ENCODE results near the gene TAS1R1. TPM values are rescaled to one million over a fixed set of nuclear protein-coding genes. Genes with fewer than 3 reads are reported as not detected.

TAS1R1 gene
- total RNA-seq, 2 donors from 2014 or later, result 0.31 to 0.51 TPM

- H3K4me1 Mint-ChIP-seq, result no peaks in the 10 kb centered on the region
- H3K9ac ChIP-seq (ENCODE audit: extremely low read depth, low read length, poor library complexity, severe bottlenecking), result no peak overlapping the region
- H3K9me3 ChIP-seq (ENCODE audit: control insufficient read depth, low read length), result no peaks in the 10 kb centered on the region
- H3K27me3 ChIP-seq (ENCODE audit: control insufficient read depth, insufficient read depth, low read length, poor library complexity, severe bottlenecking), result no peaks in the 10 kb centered on the region
- no peak overlapping the region for H3K4me3 Mint-ChIP-seq
- TF ChIP-seq CTCF (conservative IDR thresholded peaks at IDR 0.05), result no peak
- H3K27ac ChIP-seq (ENCODE audit: low read depth, low read length), result no peak overlapping the region
- H3K27ac Mint-ChIP-seq, result no peak overlapping the region
- 74 to 90% methylated on average over 4 to 16 of the region's 16 CpGs for WGBS, 2 experiments (ENCODE audit: insufficient coverage in 1 of 2, insufficient read length in 1 of 2)
- no peaks in the 10 kb centered on the region for H3K4me1 ChIP-seq (ENCODE audit: control insufficient read depth, insufficient read depth, low read length)
- no peak overlapping the region for H3K4me3 ChIP-seq (ENCODE audit: low read length)
- H3K9me3 Mint-ChIP-seq, result no peaks in the 10 kb centered on the region
- DNase-seq, result no peak
- no peaks in the 10 kb centered on the region for H3K36me3 ChIP-seq (ENCODE audit: control insufficient read depth, insufficient read depth, low read length)
- no peaks in the 10 kb centered on the region for H3K36me3 Mint-ChIP-seq (ENCODE audit: low read depth)
- no peaks in the 10 kb centered on the region for H3K27me3 Mint-ChIP-seq (ENCODE audit: insufficient read depth)
These were observed 43.4 kb upstream of the TAS1R1 start for GRCh38 chr1:6511561-6512244.

- no peaks in the 10 kb centered on the region for H3K9me3 ChIP-seq (ENCODE audit: control insufficient read depth, low read length)
- Mint-ChIP-seq H3K27ac (no peak overlapping the region), H3K36me3 (ENCODE audit: low read depth) (no peaks in the 10 kb centered on the region), H3K9me3 (no peaks in the 10 kb centered on the region), H3K4me1 (no peaks in the 10 kb centered on the region), H3K4me3 (no peak overlapping the region), H3K27me3 (ENCODE audit: insufficient read depth) (no peaks in the 10 kb centered on the region)
- no peak for TF ChIP-seq CTCF (conservative IDR thresholded peaks at IDR 0.05)
- DNase-seq, result no peak
- H3K4me3 ChIP-seq (ENCODE audit: low read length), result no peak overlapping the region
- no peak overlapping the region for H3K9ac ChIP-seq (ENCODE audit: extremely low read depth, low read length, poor library complexity, severe bottlenecking)
- WGBS, 2 experiments (ENCODE audit: insufficient coverage in 1 of 2, insufficient read length in 1 of 2), result 90 to 91% methylated on average over 8 to 19 of the region's 19 CpGs
- H3K4me1 ChIP-seq (ENCODE audit: control insufficient read depth, insufficient read depth, low read length), result no peaks in the 10 kb centered on the region
- no peaks in the 10 kb centered on the region for H3K36me3 ChIP-seq (ENCODE audit: control insufficient read depth, insufficient read depth, low read length)
- no peaks in the 10 kb centered on the region for H3K27me3 ChIP-seq (ENCODE audit: control insufficient read depth, insufficient read depth, low read length, poor library complexity, severe bottlenecking)
- H3K27ac ChIP-seq (ENCODE audit: low read depth, low read length), result no peak overlapping the region
These were observed 42.7 kb upstream of the TAS1R1 start for GRCh38 chr1:6512245-6512907.

DNA sequence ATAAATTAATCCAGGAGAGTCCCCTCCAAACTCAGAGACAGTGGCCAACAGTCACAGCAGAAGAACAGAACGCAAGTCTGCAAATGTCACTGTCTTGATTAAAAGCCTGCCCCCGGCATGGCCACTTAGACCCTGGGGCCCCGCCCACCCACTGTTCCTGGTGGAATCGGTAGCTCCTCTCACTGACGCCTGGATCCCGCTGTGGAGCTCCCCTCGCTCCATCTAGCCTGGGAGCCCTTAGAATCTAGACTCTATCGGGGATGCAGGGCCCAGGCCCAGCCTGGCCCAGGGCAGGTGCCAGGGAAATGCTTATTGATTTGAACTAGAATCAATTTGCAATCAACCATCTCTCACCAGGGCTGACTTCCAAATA lies 42.2 kb upstream of the TAS1R1 start:
- WGBS, 2 experiments (ENCODE audit: insufficient coverage in 1 of 2, insufficient read length in 1 of 2), result 87% methylated on average over 8 of the region's 8 CpGs

More for the DNA sequence above, 42.2 kb upstream of the TAS1R1 start:
- H3K9ac ChIP-seq (ENCODE audit: extremely low read depth, low read length, poor library complexity, severe bottlenecking), result no peak overlapping the region
- H3K4me3 Mint-ChIP-seq, result no peak overlapping the region
- H3K4me3 ChIP-seq (ENCODE audit: low read length), result no peak overlapping the region
- no peaks in the 10 kb centered on the region for H3K4me1 ChIP-seq (ENCODE audit: control insufficient read depth, insufficient read depth, low read length)
- no peak for DNase-seq
- no peak overlapping the region for H3K27ac Mint-ChIP-seq
- no peak for TF ChIP-seq CTCF (conservative IDR thresholded peaks at IDR 0.05)
- no peaks in the 10 kb centered on the region for H3K27me3 Mint-ChIP-seq (ENCODE audit: insufficient read depth)
- H3K4me1 Mint-ChIP-seq, result no peaks in the 10 kb centered on the region
- no peaks in the 10 kb centered on the region for H3K36me3 Mint-ChIP-seq (ENCODE audit: low read depth)
- no peaks in the 10 kb centered on the region for H3K27me3 ChIP-seq (ENCODE audit: control insufficient read depth, insufficient read depth, low read length, poor library complexity, severe bottlenecking)
- H3K9me3 Mint-ChIP-seq, result no peaks in the 10 kb centered on the region
- no peak overlapping the region for H3K27ac ChIP-seq (ENCODE audit: low read depth, low read length)
- no peaks in the 10 kb centered on the region for H3K36me3 ChIP-seq (ENCODE audit: control insufficient read depth, insufficient read depth, low read length)
- H3K9me3 ChIP-seq (ENCODE audit: control insufficient read depth, low read length), result no peaks in the 10 kb centered on the region

All from endodermal cell (in vitro differentiated cells).